ENCODE measurements around the gene MAPK7.

MAPK7 gene

GRCh38 chr17:19388791-19389785 is 10.8 kb downstream of the MAPK7 start:
- TF ChIP-seq CTCF (IDR thresholded peaks at IDR 0.05; ENCODE audit: low read length, missing control alignments), result no peak
- no peak for DNase-seq (ENCODE audit: low read depth)
- H3K4me3 ChIP-seq (replicated peaks; ENCODE audit: low read depth, low read length), result no peak overlapping the region

GRCh38 chr17:19390951-19391350 is 12.7 kb downstream of the MAPK7 start:
- TF ChIP-seq CTCF (IDR thresholded peaks at IDR 0.05; ENCODE audit: low read length, missing control alignments), result no peak
- no peak overlapping the region for H3K4me3 ChIP-seq (replicated peaks; ENCODE audit: low read depth, low read length)
- no peak for DNase-seq (ENCODE audit: low read depth)

GRCh38 chr17:19391432-19391831 is 13.1 kb downstream of the MAPK7 start:
- no peak for DNase-seq (ENCODE audit: low read depth)
- no peak for TF ChIP-seq CTCF (IDR thresholded peaks at IDR 0.05; ENCODE audit: low read length, missing control alignments)

GRCh38 chr17:19392303-19392702 is 14.0 kb downstream of the MAPK7 start:
- no peak overlapping the region for H3K4me3 ChIP-seq (replicated peaks; ENCODE audit: low read depth, low read length)
- no peak for TF ChIP-seq CTCF (IDR thresholded peaks at IDR 0.05; ENCODE audit: low read length, missing control alignments)
- DNase-seq (ENCODE audit: low read depth), result no peak

More at GRCh38 chr17:19391432-19391831, 13.1 kb downstream of the MAPK7 start:
- H3K4me3 ChIP-seq (replicated peaks; ENCODE audit: low read depth, low read length), result no peak overlapping the region

- no peak for DNase-seq (ENCODE audit: low read depth)
- no peak for TF ChIP-seq CTCF (IDR thresholded peaks at IDR 0.05; ENCODE audit: low read length, missing control alignments)
- no peak overlapping the region for H3K4me3 ChIP-seq (replicated peaks; ENCODE audit: low read depth, low read length)
These were observed 19.3 kb downstream of the MAPK7 start for GRCh38 chr17:19397556-19398041.

GRCh38 chr17:19398301-19399181 is 20.2 kb downstream of the MAPK7 start:
- H3K4me3 ChIP-seq (replicated peaks; ENCODE audit: low read depth, low read length), result no peak overlapping the region
- TF ChIP-seq CTCF (IDR thresholded peaks at IDR 0.05; ENCODE audit: low read length, missing control alignments), result no peak
- DNase-seq (ENCODE audit: low read depth), result peak; percentile 86
